Measurements from ENCODE around the gene NELFA. TPM values are rescaled to one million over a fixed set of nuclear protein-coding genes. Genes with fewer than 3 reads are reported as not detected.

NELFA gene
- total RNA-seq, 4 donors from 2014 or later, result 23.1 to 36.8 (median 25.0) TPM

GRCh38 chr4:1983053-1983845 lies 25.5 kb downstream of the NELFA start:
- H3K36me3 ChIP-seq, result peaks cover 52 to 100% (median 63%) of the 10 kb centered on the region in 3 donors
- H3K27ac ChIP-seq, result peak overlapping the region in 1 of 4 donors; percentile 85
- no peaks in the 10 kb centered on the region for H3K27me3 ChIP-seq
- WGBS, 2 donors, result 90 to 92% methylated on average over 17 to 27 of the region's 34 CpGs
- intact Hi-C loops (cut with DNase I), result no loop called here
- no peak overlapping the region for H3K4me3 ChIP-seq
- peaks cover 3 to 26% (median 3%) of the 10 kb centered on the region in 3 donors for H3K4me1 ChIP-seq
- TF ChIP-seq CTCF (IDR thresholded peaks at IDR 0.05), result no peak
- no peak for TF ChIP-seq POLR2A (IDR thresholded peaks at IDR 0.05)
- H3K9me3 ChIP-seq, result no peaks in the 10 kb centered on the region
- no peak for DNase-seq

- Histone ChIP-seq H3K4me1 (peaks cover 3 to 26% (median 3%) of the 10 kb centered on the region in 3 donors), H3K9me3 (no peaks in the 10 kb centered on the region), H3K27ac (peak overlapping the region; percentile 26 to 85 (median 72)), H3K4me3 (no peak overlapping the region), H3K36me3 (peaks cover 43 to 100% (median 55%) of the 10 kb centered on the region in 3 donors), H3K27me3 (no peaks in the 10 kb centered on the region)
- no peak for DNase-seq
- intact Hi-C loops (cut with DNase I), result no loop called here
- TF ChIP-seq POLR2A (IDR thresholded peaks at IDR 0.05) (no peak), CTCF (IDR thresholded peaks at IDR 0.05) (no peak)
- WGBS, 2 donors, result 81% methylated on average over 11 of the region's 16 CpGs
These were observed 26.4 kb downstream of the NELFA start for GRCh38 chr4:1982124-1983052.

GRCh38 chr4:1981251-1982058 lies 27.3 kb downstream of the NELFA start:
- intact Hi-C loops (cut with DNase I), result no loop called here
- Histone ChIP-seq H3K27ac (peak overlapping the region in 3 of 4 donors; percentile 71 to 85 (median 72)), H3K4me3 (no peak overlapping the region), H3K4me1 (peaks cover 3 to 26% (median 3%) of the 10 kb centered on the region in 3 donors), H3K27me3 (no peaks in the 10 kb centered on the region), H3K9me3 (no peaks in the 10 kb centered on the region), H3K36me3 (peaks cover 39 to 100% (median 45%) of the 10 kb centered on the region in 3 donors)
- no peak for DNase-seq
- no peak for TF ChIP-seq POLR2A (IDR thresholded peaks at IDR 0.05)
- no peak for TF ChIP-seq CTCF (IDR thresholded peaks at IDR 0.05)
- WGBS, 2 donors, result 77 to 78% methylated on average over 19 of the region's 22 CpGs

DNA sequence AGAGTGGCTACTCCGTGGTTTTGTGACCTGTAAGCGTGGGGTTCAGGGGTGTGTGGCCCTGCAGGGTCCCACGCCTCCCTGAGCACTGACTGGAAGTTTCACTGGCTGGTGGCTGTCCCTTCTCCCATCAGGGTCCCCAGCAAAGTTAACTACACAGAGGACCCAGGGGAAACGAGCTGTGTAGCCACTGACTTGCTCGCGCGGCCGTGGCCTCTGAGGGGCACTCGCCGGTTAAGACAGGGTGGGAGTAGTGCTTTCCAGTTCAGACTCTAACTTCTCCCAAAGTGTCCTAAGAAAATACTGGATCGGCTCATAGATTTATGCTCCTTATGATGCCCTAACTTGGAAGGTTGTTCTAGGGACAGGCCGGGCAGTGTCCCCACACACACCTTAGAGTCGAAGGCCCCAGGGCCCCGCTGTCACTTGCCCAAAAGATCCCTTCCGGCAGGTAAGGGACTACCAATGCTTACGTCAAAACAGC lies 28.2 kb downstream of the NELFA start:
- no peak for TF ChIP-seq POLR2A (IDR thresholded peaks at IDR 0.05)
- TF ChIP-seq CTCF (IDR thresholded peaks at IDR 0.05), result no peak
- H3K9me3 ChIP-seq, result no peaks in the 10 kb centered on the region
- H3K27me3 ChIP-seq, result no peaks in the 10 kb centered on the region
- H3K27ac ChIP-seq, result no peak overlapping the region
- peaks cover 37 to 100% (median 39%) of the 10 kb centered on the region in 3 donors for H3K36me3 ChIP-seq
- H3K4me1 ChIP-seq, result peaks cover 3 to 26% (median 3%) of the 10 kb centered on the region in 3 donors
- no peak for DNase-seq
- H3K4me3 ChIP-seq, result no peak overlapping the region
- intact Hi-C loops (cut with DNase I), result no loop called here
- WGBS, 2 donors, result 92 to 97% methylated on average over 5 to 10 of the region's 16 CpGs
